DMS153 treated with DMSO at 0.1 percent for 48 hours (cell line): ENCODE results near the gene CNN2.

Experiments
- DNase-seq: peaks from one replicate; lab custom pipeline; 2025; ENCODE audit not compliant: unreplicated experiment; lab: John Stamatoyannopoulos, UW

The CNN2 gene

DNA sequence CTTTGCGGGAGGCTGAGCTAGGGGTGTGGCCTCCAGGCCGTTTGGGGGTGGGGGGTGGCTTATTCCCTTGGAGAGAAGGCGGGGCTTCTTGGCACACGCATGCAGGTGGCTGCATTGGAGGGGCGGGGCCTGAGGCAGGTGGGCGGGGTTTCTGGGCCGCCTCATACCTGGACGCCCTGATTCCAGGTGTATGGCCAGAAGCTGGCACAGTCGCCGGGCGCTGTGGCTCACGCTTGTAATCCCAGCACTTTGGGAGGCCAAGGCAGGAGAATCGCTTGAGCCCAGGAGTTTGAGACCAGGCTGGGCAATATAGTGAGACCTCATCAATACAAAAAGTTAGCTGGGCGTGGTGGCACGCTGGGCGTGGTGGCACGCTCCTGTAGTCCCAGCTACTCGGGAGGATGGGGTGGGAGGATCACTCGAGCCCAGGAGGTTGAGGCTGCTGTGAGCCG lies 21.3 kb downstream of the CNN2 start:
- DNase-seq, result no peak

- no peak for DNase-seq
Observed at GRCh38 chr19:1049106-1049505, 22.7 kb downstream of the CNN2 start.

DNA sequence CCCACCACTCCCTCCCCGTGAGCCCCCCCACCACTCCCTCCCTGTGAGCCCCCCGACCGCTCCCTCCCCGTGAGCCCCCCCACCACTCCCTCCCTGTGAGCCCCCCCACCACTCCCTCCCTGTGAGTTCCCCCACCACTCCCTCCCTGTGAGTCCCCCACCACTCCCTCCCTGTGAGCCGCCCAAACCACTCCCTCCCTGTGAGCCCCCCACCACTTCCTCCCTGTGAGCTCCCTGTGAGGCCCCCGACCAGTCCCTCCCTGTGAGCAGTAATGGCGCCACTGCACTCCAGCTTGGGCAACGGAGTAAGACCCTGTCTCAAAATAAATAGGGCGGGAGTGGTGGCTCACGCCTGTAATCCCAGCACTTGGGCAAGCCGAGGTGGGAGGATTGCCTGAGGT lies 23.4 kb downstream of the CNN2 start:
- DNase-seq, result no peak

DNA sequence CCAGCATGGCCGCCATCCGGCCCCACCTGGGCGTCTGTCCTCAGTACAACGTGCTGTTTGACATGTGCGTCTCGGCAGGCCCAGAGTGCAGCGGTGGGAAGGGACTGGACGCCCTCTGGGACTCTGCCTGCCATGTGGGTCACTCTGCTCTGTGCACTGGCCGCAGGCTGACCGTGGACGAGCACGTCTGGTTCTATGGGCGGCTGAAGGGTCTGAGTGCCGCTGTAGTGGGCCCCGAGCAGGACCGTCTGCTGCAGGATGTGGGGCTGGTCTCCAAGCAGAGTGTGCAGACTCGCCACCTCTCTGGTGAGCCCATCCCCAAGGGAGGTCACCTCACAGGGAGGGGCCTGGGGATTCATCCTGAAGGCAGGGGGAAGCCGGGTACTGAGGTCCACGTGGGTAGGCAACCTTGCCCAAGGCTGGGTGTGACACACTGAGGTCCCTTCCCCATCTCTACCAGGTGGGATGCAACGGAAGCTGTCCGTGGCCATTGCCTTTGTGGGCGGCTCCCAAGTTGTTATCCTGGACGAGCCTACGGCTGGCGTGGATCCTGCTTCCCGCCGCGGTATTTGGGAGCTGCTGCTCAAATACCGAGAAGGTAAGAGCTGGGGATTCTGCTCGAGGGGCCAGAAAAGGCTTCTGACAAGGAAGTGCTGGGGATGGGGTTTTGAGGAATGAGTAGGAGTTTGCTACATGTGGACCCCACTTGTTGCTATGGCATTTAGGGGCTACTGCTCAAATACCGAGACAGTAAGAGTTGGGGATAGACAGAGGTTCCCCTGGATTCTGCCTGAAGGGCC lies 24.8 kb downstream of the CNN2 start:
- DNase-seq, result no peak

DNA sequence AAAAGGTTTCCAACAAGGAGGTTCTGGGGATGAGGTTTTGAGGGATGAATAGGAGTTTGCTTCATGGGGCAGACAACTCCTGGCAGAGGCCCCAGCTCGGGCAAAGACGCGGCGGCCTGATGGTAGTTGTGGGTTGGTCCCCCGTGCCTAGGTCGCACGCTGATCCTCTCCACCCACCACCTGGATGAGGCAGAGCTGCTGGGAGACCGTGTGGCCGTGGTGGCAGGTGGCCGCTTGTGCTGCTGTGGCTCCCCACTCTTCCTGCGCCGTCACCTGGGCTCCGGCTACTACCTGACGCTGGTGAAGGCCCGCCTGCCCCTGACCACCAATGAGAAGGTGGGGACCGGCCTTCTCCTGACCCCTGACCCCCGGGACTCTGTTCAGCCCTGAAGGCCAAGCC lies 25.4 kb downstream of the CNN2 start:
- no peak for DNase-seq

GRCh38 chr19:1052349-1052975 lies 26.1 kb downstream of the CNN2 start:
- no peak for DNase-seq

- DNase-seq, result no peak
Observed at GRCh38 chr19:1053176-1054101, 27.0 kb downstream of the CNN2 start.

GRCh38 chr19:1054102-1055027 lies 28.0 kb downstream of the CNN2 start:
- DNase-seq, result no peak

GRCh38 chr19:1055028-1055425 lies 28.6 kb downstream of the CNN2 start:
- DNase-seq, result no peak

GRCh38 chr19:1055886-1056620 lies 29.6 kb downstream of the CNN2 start:
- DNase-seq, result no peak

DNA sequence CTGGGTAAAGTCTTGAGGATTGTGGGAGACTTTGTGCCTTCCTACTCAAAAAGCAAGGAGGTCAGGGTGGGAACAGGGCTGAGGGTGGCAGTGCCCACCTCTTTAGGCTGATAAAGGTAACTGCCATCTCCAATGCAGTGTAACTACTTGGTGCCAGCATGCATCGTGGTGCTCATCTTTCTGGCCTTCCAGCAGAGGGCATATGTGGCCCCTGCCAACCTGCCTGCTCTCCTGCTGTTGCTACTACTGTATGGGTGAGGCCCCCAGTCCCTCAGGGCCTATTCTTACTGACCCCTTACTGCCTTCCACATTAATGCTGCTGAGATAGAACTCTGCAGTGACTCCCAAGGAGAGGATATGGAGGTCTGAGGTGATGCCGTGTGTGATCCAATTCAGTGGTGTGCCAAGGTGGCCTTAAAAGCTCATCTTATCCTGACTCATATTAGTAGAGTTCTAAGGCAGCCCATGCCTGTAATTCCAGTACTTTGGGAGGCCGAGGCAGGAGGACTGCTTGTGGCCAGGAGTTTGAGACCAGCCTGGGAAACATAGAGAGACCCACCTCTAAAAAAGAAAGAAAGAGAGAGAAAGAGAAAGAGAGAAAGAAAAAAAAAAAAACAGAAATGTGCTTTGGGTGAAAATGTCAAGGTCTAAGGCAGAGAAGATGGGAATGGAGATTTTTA lies 30.9 kb downstream of the CNN2 start:
- no peak for DNase-seq

DNA sequence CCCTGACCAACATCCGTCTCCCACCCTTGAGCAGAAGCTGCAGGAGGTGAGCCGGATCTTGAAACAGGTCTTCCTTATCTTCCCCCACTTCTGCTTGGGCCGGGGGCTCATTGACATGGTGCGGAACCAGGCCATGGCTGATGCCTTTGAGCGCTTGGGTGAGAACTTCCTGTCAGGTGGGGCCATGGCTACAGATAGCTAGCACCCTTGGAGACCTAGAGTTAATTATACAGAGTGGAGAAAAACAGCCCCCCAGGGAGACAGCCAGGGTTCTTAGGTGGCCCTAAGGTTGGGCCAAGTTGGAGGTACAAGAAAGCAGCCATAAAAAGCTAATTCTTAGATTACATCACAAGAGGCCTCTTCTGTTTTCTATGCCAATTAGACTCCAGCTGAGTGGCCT lies 31.7 kb downstream of the CNN2 start:
- no peak for DNase-seq

DNA sequence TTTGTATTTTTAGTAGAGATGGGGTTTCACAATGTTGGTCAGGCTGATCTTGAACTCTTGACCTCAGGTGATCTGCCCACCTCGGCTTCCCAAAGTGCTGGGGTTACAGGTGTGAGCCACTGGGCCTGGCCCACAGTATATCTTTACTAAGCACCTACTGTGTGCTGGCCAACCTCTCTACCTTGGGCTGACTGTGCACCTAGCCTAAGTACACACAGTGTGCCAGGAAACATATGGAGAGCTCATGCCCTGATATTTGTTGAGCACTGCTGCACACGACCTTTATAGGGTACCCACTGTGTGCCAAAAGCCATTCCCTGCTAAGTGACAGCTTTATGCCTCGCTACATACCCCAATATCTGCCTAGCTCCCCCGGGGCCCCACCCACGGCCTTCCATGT lies 34.3 kb downstream of the CNN2 start:
- DNase-seq, result no peak

DNA sequence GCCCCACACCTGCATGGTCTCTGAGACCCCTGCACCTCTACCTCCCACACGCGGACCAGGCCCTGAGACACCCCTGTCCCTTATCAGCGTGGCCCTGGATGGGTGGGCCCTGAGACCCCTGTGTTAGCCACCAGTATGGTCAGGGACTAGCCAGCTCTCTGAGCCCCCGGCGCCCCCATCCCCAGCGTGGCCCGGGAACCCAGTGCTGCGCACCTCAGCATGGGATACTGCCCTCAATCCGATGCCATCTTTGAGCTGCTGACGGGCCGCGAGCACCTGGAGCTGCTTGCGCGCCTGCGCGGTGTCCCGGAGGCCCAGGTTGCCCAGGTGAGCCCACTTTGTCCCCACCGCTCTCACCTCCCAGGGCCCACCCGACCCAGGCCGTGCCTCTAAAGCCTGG lies 35.6 kb downstream of the CNN2 start:
- no peak for DNase-seq

GRCh38 chr19:1062387-1063029 lies 36.1 kb downstream of the CNN2 start:
- no peak for DNase-seq

- no peak for DNase-seq
Observed at GRCh38 chr19:1063030-1063908, 36.9 kb downstream of the CNN2 start.

DNA sequence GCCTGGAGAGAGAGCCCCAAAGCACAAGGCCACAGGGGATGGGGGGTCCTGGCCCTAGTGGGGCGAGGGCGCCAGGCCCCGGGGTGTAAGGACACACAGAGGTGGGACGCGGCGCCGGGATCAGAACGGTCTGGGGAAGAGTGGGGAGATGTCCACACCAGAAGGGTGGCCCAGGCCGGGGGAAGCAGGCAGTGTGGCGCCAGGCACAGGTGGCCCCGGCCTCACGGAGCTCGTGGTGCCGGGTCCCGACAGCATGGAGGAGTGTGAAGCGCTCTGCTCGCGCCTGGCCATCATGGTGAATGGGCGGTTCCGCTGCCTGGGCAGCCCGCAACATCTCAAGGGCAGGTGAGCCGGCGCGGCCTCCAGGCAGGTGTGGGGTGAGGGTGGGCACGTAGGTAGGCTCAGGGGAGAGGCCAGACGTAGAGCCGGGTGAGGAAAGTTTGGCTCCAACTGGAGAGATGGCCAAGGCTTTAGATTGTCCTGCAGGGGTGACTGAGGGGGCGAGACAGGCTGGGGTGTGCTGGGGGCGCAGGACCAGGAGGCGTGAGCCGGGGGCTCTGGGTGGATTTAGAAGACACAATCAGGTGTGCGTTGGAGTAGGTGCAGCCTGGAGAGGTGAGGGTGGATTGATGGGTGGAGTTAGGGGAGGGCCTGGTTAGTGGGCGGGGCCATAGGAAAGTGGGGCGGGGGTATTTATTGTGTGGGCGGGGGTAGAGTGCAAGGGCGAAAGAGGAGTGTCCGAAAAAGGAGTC lies 37.7 kb downstream of the CNN2 start:
- no peak for DNase-seq
